Stimulated activated CD8-positive, alpha-beta memory T cell treated with anti-CD3 and anti-CD28 coated beads, Interleukin-15, amount 100 ng/mL, for 24 hours (primary cell): ENCODE results near the gene DNAH7.
"Not testable (repeated sequence)": the region's sequence is repeated elsewhere in the genome, so short reads cannot be mapped to it uniquely, and the experiment has no call there.

Experiments
- DNase-seq: peaks from one replicate; pipeline ENCODE4 v3.0.0-alpha.2; 2020; ENCODE audit warnings: low read depth

The DNAH7 gene

GRCh38 chr2:196068271-196069209, at the start of gene DNAH7:
Gene DNAH7, minus strand, starts transcription at chr2:196068837. Its CDS starts 126 bp downstream, at chr2:196068711.
- DNase-seq, result peak; percentile 73

GRCh38 chr2:196117214-196117705, 48.6 kb upstream of the DNAH7 start:
- no peak for DNase-seq

GRCh38 chr2:196113061-196113974, 44.7 kb upstream of the DNAH7 start:
- no peak for DNase-seq

- DNase-seq, result no peak
Measured at GRCh38 chr2:196112418-196113034, 43.9 kb upstream of the DNAH7 start.

GRCh38 chr2:196108604-196109003, 40.0 kb upstream of the DNAH7 start:
- no peak for DNase-seq

GRCh38 chr2:196105951-196106350, 37.3 kb upstream of the DNAH7 start:
- DNase-seq, result no peak

GRCh38 chr2:196104066-196104465, 35.4 kb upstream of the DNAH7 start:
- DNase-seq, result no peak

GRCh38 chr2:196103626-196104025, 35.0 kb upstream of the DNAH7 start:
- DNase-seq, result no peak

- DNase-seq, result no peak
Measured at GRCh38 chr2:196101325-196101991, 32.8 kb upstream of the DNAH7 start.

GRCh38 chr2:196099916-196100315, 31.3 kb upstream of the DNAH7 start:
- no peak for DNase-seq

- no peak for DNase-seq
Measured at GRCh38 chr2:196097864-196098660, 29.4 kb upstream of the DNAH7 start.

- no peak for DNase-seq
Measured at GRCh38 chr2:196096982-196097745, 28.5 kb upstream of the DNAH7 start.

- no peak for DNase-seq
Measured at GRCh38 chr2:196096264-196096663, 27.6 kb upstream of the DNAH7 start.

- DNase-seq, result not testable (repeated sequence)
Measured at GRCh38 chr2:196089448-196089847, 20.8 kb upstream of the DNAH7 start.

GRCh38 chr2:196088203-196088602, 19.6 kb upstream of the DNAH7 start:
- no peak for DNase-seq

- no peak for DNase-seq
Measured at GRCh38 chr2:196086517-196087368, 18.1 kb upstream of the DNAH7 start.

GRCh38 chr2:196083601-196084000, 15.0 kb upstream of the DNAH7 start:
- DNase-seq, result no peak

- no peak for DNase-seq
Measured at GRCh38 chr2:196080526-196080925, 11.9 kb upstream of the DNAH7 start.

GRCh38 chr2:196079052-196079451, 10.4 kb upstream of the DNAH7 start:
- no peak for DNase-seq
